Progenitor cell of endocrine pancreas (in vitro differentiated cells): ENCODE results near the gene MOSPD3. TPM values are rescaled to one million over a fixed set of nuclear protein-coding genes. Genes with fewer than 3 reads are reported as not detected.
A peak's percentile ranks its signal among the peaks of the same experiment; 100 is the strongest.
"Not testable (repeated sequence)": the region's sequence is repeated elsewhere in the genome, so short reads cannot be mapped to it uniquely, and the experiment has no call there.

Experiments
- DNase-seq: peaks from one replicate; pipeline ENCODE4 v3.0.0; 2021; ENCODE audit warnings: low spot score; ENCODE audit not compliant: unreplicated experiment
- H3K27ac Mint-ChIP-seq: 2 replicates; pipeline ENCODE4 v1.8.0; 2021; ENCODE audit warnings: mild to moderate bottlenecking, moderate library complexity, mixed read lengths
- H3K27me3 Mint-ChIP-seq: 2 replicates; pipeline ENCODE4 v1.8.0; 2021; ENCODE audit warnings: mixed read lengths
- H3K36me3 Mint-ChIP-seq: 2 replicates; pipeline ENCODE4 v1.8.0; 2022; ENCODE audit warnings: mixed read lengths; ENCODE audit not compliant: insufficient read depth
- H3K4me1 Mint-ChIP-seq: 2 replicates; pipeline ENCODE4 v1.8.0; 2021; ENCODE audit warnings: low read depth, mixed read lengths
- H3K4me3 Mint-ChIP-seq: 2 replicates; pipeline ENCODE4 v1.8.0; 2021; ENCODE audit warnings: low read depth, mild to moderate bottlenecking, moderate library complexity, mixed read lengths
- H3K9me3 Mint-ChIP-seq: 2 replicates; pipeline ENCODE4 v1.8.0; 2021; ENCODE audit warnings: low read depth, mixed read lengths
- CTCF ChIP-seq: fragments of 200-600 bp; sonication (generic); IDR thresholded peaks from one replicate; pipeline ENCODE4 v1.5.0; 2021; ENCODE audit warnings: antibody characterized with exemption, mild to moderate bottlenecking; ENCODE audit not compliant: unreplicated experiment
- total RNA-seq: library from RNA; stranded (reverse); gene quantifications from 2 replicates; pipeline ENCODE4 v1.2.1, GENCODE V29; 2021

MOSPD3 gene
- total RNA-seq, 1 donor from 2014 or later = 27.9 TPM

GRCh38 chr7:100654908-100655831 is 42.8 kb downstream of the MOSPD3 start:
- Mint-ChIP-seq H3K4me3 (no peak overlapping the region), H3K27ac (no peak overlapping the region), H3K4me1 (no peaks in the 10 kb centered on the region), H3K27me3 (peaks cover 50% of the 10 kb centered on the region), H3K9me3 (no peaks in the 10 kb centered on the region), H3K36me3 (no peaks in the 10 kb centered on the region)
- no peak for TF ChIP-seq CTCF
- no peak for DNase-seq

- Mint-ChIP-seq H3K9me3 (no peaks in the 10 kb centered on the region), H3K4me1 (no peaks in the 10 kb centered on the region), H3K36me3 (no peaks in the 10 kb centered on the region), H3K27me3 (peaks cover 46% of the 10 kb centered on the region), H3K27ac (no peak within 1 kb of the TSS), H3K4me3 (no peak within 1 kb of the TSS)
- TF ChIP-seq CTCF = no peak
- peak; percentile 62 for DNase-seq
These were observed 43.8 kb downstream of the MOSPD3 start, which contains the start of gene ACTL6B for GRCh38 chr7:100655908-100656674. Gene ACTL6B, minus strand, starts transcription at chr7:100656448. Its CDS starts 94 bp downstream, at chr7:100656354.

- not testable (repeated sequence) for H3K4me3 Mint-ChIP-seq, H3K36me3 Mint-ChIP-seq, H3K27ac Mint-ChIP-seq, H3K9me3 Mint-ChIP-seq, H3K4me1 Mint-ChIP-seq, DNase-seq
- H3K27me3 Mint-ChIP-seq = peaks cover 41% of the 10 kb centered on the region
These were observed 49.9 kb downstream of the MOSPD3 start for GRCh38 chr7:100662194-100662776.

Other genes with a start within 250 kb of the MOSPD3 start
- 3.9 and 5.3 TPM in 2 replicates for gene PILRA, start 239.1 kb upstream of the MOSPD3 start, total RNA-seq
- 2.5 and 3.8 TPM in 2 replicates for gene ZCWPW1, start 183.8 kb upstream of the MOSPD3 start, total RNA-seq
- gene MEPCE, start 182.7 kb upstream of the MOSPD3 start, total RNA-seq = 34.6 and 35.4 TPM in 2 replicates
- gene PPP1R35, start 176.0 kb upstream of the MOSPD3 start, total RNA-seq = 23.7 and 29.8 TPM in 2 replicates
- gene SPACDR, start 148.3 kb upstream of the MOSPD3 start, total RNA-seq = 0.67 and 1.7 TPM in 2 replicates
- gene TSC22D4, start 133.3 kb upstream of the MOSPD3 start, total RNA-seq = 27.9 and 32.2 TPM in 2 replicates
- 4.6 and 4.9 TPM in 2 replicates for gene NYAP1, start 128.6 kb upstream of the MOSPD3 start, total RNA-seq
- gene AGFG2, start 73.3 kb upstream of the MOSPD3 start, total RNA-seq = 9.8 and 10.3 TPM in 2 replicates
- 7.7 and 8.1 TPM in 2 replicates for gene SAP25, start 38.6 kb upstream of the MOSPD3 start, total RNA-seq
- gene LRCH4, start 26.4 kb upstream of the MOSPD3 start, total RNA-seq = 76.6 and 82.7 TPM in 2 replicates
- gene FBXO24, start 26.2 kb upstream of the MOSPD3 start, total RNA-seq = 0.41 and 1.2 TPM in 2 replicates
- 16.1 and 20.3 TPM in 2 replicates for gene PCOLCE, start 10.2 kb upstream of the MOSPD3 start, total RNA-seq
- gene TFR2, start 29.0 kb downstream of the MOSPD3 start, total RNA-seq = 0.62 and 0.93 TPM in 2 replicates
- 4.1 and 4.2 TPM in 2 replicates for gene ACTL6B, start 43.9 kb downstream of the MOSPD3 start, total RNA-seq
- 160 and 167 TPM in 2 replicates for gene GNB2, start 61.2 kb downstream of the MOSPD3 start, total RNA-seq
- gene GIGYF1, start 81.7 kb downstream of the MOSPD3 start, total RNA-seq = 89.3 and 95.1 TPM in 2 replicates
- 30.2 and 33.7 TPM in 2 replicates for gene POP7, start 93.6 kb downstream of the MOSPD3 start, total RNA-seq
- 0.22 and 0.29 TPM in 2 replicates for gene EPO, start 107.9 kb downstream of the MOSPD3 start, total RNA-seq
- not detected in 2 replicates for gene ZAN, start 121.1 kb downstream of the MOSPD3 start, total RNA-seq
- gene EPHB4, start 215.0 kb downstream of the MOSPD3 start, total RNA-seq = 164 TPM in 2 replicates
- 57.9 and 62.6 TPM in 2 replicates for gene SLC12A9, start 240.2 kb downstream of the MOSPD3 start, total RNA-seq